ENCODE data around the gene IKBIP.

IKBIP gene

GRCh38 chr12:98653866-98654493 is 9.4 kb upstream of the IKBIP start:
- Histone ChIP-seq H3K36me3 (replicated peaks; ENCODE audit: insufficient read depth, low read length) (no peaks in the 10 kb centered on the region), H2AFZ (ENCODE audit: low read length) (no peak overlapping the region), H3K9ac (ENCODE audit: low read length) (no peak overlapping the region), H3K4me1 (ENCODE audit: low read length) (no peaks in the 10 kb centered on the region), H4K20me1 (ENCODE audit: insufficient read depth, low read length) (no peaks in the 10 kb centered on the region), H3K27me3 (replicated peaks; ENCODE audit: insufficient read depth, low read length) (no peaks in the 10 kb centered on the region), H3K9me3 (replicated peaks; ENCODE audit: insufficient read depth, low read length) (no peaks in the 10 kb centered on the region), H3F3A (ENCODE audit: insufficient read depth, low read length) (no peaks in the 10 kb centered on the region), H3K79me2 (ENCODE audit: low read length) (no peaks in the 10 kb centered on the region), H3K27ac (ENCODE audit: low read length) (no peak overlapping the region), H3K9me2 (replicated peaks; ENCODE audit: insufficient read depth, low read length) (no peaks in the 10 kb centered on the region), H3K4me3 (ENCODE audit: low read length) (no peak overlapping the region), H3K4me2 (ENCODE audit: low read depth, low read length) (no peak overlapping the region)
- peak; percentile 56 for DNase-seq
- TF ChIP-seq CTCF (IDR thresholded peaks at IDR 0.05; ENCODE audit: low read length) (peak; percentile 60), EZH2phosphoT487 (IDR thresholded peaks at IDR 0.05; ENCODE audit: low read length) (no peak)

- Histone ChIP-seq H3F3A (ENCODE audit: insufficient read depth, low read length) (no peaks in the 10 kb centered on the region), H4K20me1 (ENCODE audit: insufficient read depth, low read length) (no peaks in the 10 kb centered on the region), H3K9me3 (replicated peaks; ENCODE audit: insufficient read depth, low read length) (no peaks in the 10 kb centered on the region), H3K9ac (ENCODE audit: low read length) (no peak overlapping the region), H3K4me1 (ENCODE audit: low read length) (no peaks in the 10 kb centered on the region), H3K79me2 (ENCODE audit: low read length) (no peaks in the 10 kb centered on the region), H3K27ac (ENCODE audit: low read length) (no peak overlapping the region), H3K4me2 (ENCODE audit: low read depth, low read length) (no peak overlapping the region), H3K36me3 (replicated peaks; ENCODE audit: insufficient read depth, low read length) (no peaks in the 10 kb centered on the region), H3K9me2 (replicated peaks; ENCODE audit: insufficient read depth, low read length) (no peaks in the 10 kb centered on the region), H3K27me3 (replicated peaks; ENCODE audit: insufficient read depth, low read length) (no peaks in the 10 kb centered on the region), H2AFZ (ENCODE audit: low read length) (no peak overlapping the region), H3K4me3 (ENCODE audit: low read length) (no peak overlapping the region)
- TF ChIP-seq EZH2 (optimal IDR thresholded peaks at IDR 0.05; ENCODE audit: low read depth, low read length) = no peak
- TF ChIP-seq CTCF (IDR thresholded peaks at IDR 0.05; ENCODE audit: low read length) = no peak
- TF ChIP-seq EZH2phosphoT487 (IDR thresholded peaks at IDR 0.05; ENCODE audit: low read length) = no peak
- DNase-seq = no peak
These were observed 6.7 kb upstream of the IKBIP start for GRCh38 chr12:98651328-98651727.

GRCh38 chr12:98646294-98647090 is 1.9 kb upstream of the IKBIP start:
- H3K36me3 ChIP-seq (replicated peaks; ENCODE audit: insufficient read depth, low read length) = no peaks in the 10 kb centered on the region
- H3K4me2 ChIP-seq (ENCODE audit: low read depth, low read length) = peak overlapping the region; percentile 94; the same call in 1 of the 2 replicates
- 0 out of 2 replicates have a peak, but pooled peaks cover 6% of the 10 kb centered on the region for H3K4me1 ChIP-seq (ENCODE audit: low read length)
- H3K9me3 ChIP-seq (replicated peaks; ENCODE audit: insufficient read depth, low read length) = no peaks in the 10 kb centered on the region
- no peaks in the 10 kb centered on the region for H3F3A ChIP-seq (ENCODE audit: insufficient read depth, low read length)
- H2AFZ ChIP-seq (ENCODE audit: low read length) = no peak overlapping the region
- H3K9me2 ChIP-seq (replicated peaks; ENCODE audit: insufficient read depth, low read length) = no peaks in the 10 kb centered on the region
- H3K27ac ChIP-seq (ENCODE audit: low read length) = no peak overlapping the region
- H3K4me3 ChIP-seq (ENCODE audit: low read length) = no peak overlapping the region
- no peaks in the 10 kb centered on the region; the same call in 1 of the 2 replicates for H3K27me3 ChIP-seq (replicated peaks; ENCODE audit: insufficient read depth, low read length)
- DNase-seq = no peak
- no peaks in the 10 kb centered on the region for H4K20me1 ChIP-seq (ENCODE audit: insufficient read depth, low read length)
- TF ChIP-seq EZH2 (optimal IDR thresholded peaks at IDR 0.05; ENCODE audit: low read depth, low read length) = no peak
- no peak for TF ChIP-seq EZH2phosphoT487 (IDR thresholded peaks at IDR 0.05; ENCODE audit: low read length)
- no peak for TF ChIP-seq CTCF (IDR thresholded peaks at IDR 0.05; ENCODE audit: low read length)
- no peak overlapping the region for H3K9ac ChIP-seq (ENCODE audit: low read length)
- no peaks in the 10 kb centered on the region for H3K79me2 ChIP-seq (ENCODE audit: low read length)
